KMS-11 (cell line): ENCODE results near the gene UPF1.
A peak's percentile ranks its signal among the peaks of the same experiment; 100 is the strongest.

Experiments used
- H2AFZ ChIP-seq: fragments of 200-600 bp; sonication (generic); 2 replicates; pipeline ENCODE4 v1.6.1; 2016; ENCODE audit warnings: antibody characterized with exemption, mixed run types, low read depth
- H3K27ac ChIP-seq: fragments of 200-600 bp; sonication (generic); 2 replicates; pipeline ENCODE4 v1.6.1; 2016; ENCODE audit warnings: mild to moderate bottlenecking, mixed run types
- H3K27me3 ChIP-seq: fragments of 200-600 bp; sonication (generic); 2 replicates; pipeline ENCODE4 v1.6.1; 2017; ENCODE audit warnings: mild to moderate bottlenecking, low read depth, mixed run types, moderate library complexity; ENCODE audit not compliant: insufficient read depth
- H3K36me3 ChIP-seq: fragments of 200-600 bp; sonication (generic); 2 replicates; pipeline ENCODE4 v1.6.1; 2017; ENCODE audit warnings: mild to moderate bottlenecking, mixed run types; ENCODE audit not compliant: insufficient read depth
- H3K4me1 ChIP-seq: fragments of 200-600 bp; sonication (generic); 2 replicates; pipeline ENCODE4 v1.6.1; 2016; ENCODE audit warnings: mild to moderate bottlenecking, low read depth, mixed run types; ENCODE audit not compliant: poor library complexity, severe bottlenecking
- H3K4me2 ChIP-seq: fragments of 200-600 bp; sonication (generic); 2 replicates; pipeline ENCODE4 v1.7.0; 2016; ENCODE audit warnings: mild to moderate bottlenecking, mixed run types
- H3K4me3 ChIP-seq: fragments of 200-600 bp; sonication (generic); IDR thresholded peaks from 2 replicates; pipeline ENCODE4 v1.6.1; 2017; ENCODE audit warnings: low read depth, low read length, mixed read lengths; ENCODE audit not compliant: insufficient read depth
- H3K79me2 ChIP-seq: fragments of 200-600 bp; sonication (generic); 2 replicates; pipeline ENCODE4 v1.6.1; 2016; ENCODE audit warnings: low read depth, mixed run types; ENCODE audit not compliant: insufficient read depth
- H3K9ac ChIP-seq: fragments of 200-600 bp; sonication (generic); 2 replicates; pipeline ENCODE4 v1.6.1; 2016; ENCODE audit warnings: mild to moderate bottlenecking, mixed run types
- H4K20me1 ChIP-seq: fragments of 200-600 bp; sonication (generic); 2 replicates; pipeline ENCODE4 v1.6.1; 2016; ENCODE audit warnings: mild to moderate bottlenecking, mixed run types; ENCODE audit not compliant: insufficient read depth
- TF ChIP-seq, protein P1 (sequence below): fragments of 200-600 bp; sonication (generic); conservative IDR thresholded peaks from 2 replicates; pipeline ENCODE4 v1.6.1; 2017; ENCODE audit warnings: low read depth, mild to moderate bottlenecking, antibody characterized with exemption, low read length, moderate library complexity, mixed read lengths

The UPF1 gene

DNA sequence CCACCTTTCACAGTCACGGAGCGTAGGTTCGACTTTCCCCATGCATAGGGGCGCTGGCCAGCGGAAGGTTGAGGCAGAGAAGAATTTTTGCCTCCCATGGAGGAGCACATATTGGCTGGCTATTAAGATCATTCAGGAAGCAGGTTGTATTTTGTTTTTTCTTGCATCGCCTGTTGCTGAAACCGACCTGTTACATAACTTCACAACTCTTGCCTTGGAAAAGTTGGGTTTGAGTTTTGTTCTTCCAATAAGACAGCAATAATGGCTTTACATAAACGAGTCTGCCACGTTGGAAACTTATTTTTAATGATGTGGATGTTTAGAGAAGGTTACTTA is 1.4 kb downstream of the UPF1 start:
- peak overlapping the region; percentile 96 for H3K4me2 ChIP-seq
- H3K27ac ChIP-seq = peak overlapping the region; percentile 51; the same call in 1 of the 2 replicates
- peaks cover 62% of the 10 kb centered on the region for H3K79me2 ChIP-seq
- TF ChIP-seq, protein P1, sequence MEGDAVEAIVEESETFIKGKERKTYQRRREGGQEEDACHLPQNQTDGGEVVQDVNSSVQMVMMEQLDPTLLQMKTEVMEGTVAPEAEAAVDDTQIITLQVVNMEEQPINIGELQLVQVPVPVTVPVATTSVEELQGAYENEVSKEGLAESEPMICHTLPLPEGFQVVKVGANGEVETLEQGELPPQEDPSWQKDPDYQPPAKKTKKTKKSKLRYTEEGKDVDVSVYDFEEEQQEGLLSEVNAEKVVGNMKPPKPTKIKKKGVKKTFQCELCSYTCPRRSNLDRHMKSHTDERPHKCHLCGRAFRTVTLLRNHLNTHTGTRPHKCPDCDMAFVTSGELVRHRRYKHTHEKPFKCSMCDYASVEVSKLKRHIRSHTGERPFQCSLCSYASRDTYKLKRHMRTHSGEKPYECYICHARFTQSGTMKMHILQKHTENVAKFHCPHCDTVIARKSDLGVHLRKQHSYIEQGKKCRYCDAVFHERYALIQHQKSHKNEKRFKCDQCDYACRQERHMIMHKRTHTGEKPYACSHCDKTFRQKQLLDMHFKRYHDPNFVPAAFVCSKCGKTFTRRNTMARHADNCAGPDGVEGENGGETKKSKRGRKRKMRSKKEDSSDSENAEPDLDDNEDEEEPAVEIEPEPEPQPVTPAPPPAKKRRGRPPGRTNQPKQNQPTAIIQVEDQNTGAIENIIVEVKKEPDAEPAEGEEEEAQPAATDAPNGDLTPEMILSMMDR = no peak
- peaks cover 51% of the 10 kb centered on the region for H4K20me1 ChIP-seq
- peaks cover 49% of the 10 kb centered on the region for H3K4me1 ChIP-seq
- H2AFZ ChIP-seq = no peak overlapping the region
- H3K9ac ChIP-seq = peak overlapping the region; percentile 95
- H3K36me3 ChIP-seq = 0 out of 2 replicates have a peak, but pooled peaks cover 8% of the 10 kb centered on the region
- no peaks in the 10 kb centered on the region for H3K27me3 ChIP-seq
- H3K4me3 ChIP-seq = no peak overlapping the region

DNA sequence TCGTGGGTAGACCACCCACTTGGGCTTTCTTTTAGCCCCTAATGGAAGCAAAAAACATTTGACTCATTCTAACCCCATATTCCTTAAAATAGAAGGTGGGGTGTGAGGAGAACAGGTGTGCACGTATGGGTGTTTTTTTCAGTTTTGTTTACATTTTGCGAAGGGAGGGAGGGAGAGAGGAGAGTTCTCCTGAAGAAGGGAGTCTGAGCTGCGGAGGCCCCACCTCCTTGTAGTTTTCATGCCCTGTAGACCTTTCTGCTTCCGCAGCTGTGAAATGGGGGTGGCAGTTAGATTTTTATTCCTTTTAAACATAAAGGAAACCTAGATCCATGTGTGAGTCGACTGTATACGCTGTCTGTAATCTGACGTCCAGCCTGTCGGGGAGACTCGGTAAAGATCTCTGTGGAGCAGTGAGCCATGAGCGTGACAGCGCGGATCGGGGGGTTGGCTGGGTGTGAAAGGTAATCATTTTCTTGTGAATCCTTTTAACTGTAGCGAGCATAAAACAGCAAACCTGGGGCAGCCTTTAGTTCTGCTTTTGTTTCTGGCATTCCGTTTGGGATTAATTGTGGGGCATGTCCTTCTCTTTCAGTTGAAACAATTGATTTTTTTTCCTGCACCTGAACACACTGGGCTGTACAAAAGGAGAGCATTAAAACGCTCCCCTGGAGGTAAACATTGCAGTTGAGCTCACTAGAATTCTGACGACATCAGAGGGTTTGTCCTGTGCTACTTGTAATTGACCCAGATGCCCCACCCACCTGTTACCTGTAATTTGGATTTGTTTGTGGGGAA is 2.3 kb downstream of the UPF1 start:
- Histone ChIP-seq H3K79me2 (peaks cover 68% of the 10 kb centered on the region), H3K4me1 (peaks cover 58% of the 10 kb centered on the region), H2AFZ (no peak overlapping the region), H3K27me3 (no peaks in the 10 kb centered on the region), H4K20me1 (peaks cover 57% of the 10 kb centered on the region), H3K4me3 (no peak overlapping the region), H3K36me3 (0 out of 2 replicates have a peak, but pooled peaks cover 8% of the 10 kb centered on the region), H3K9ac (no peak overlapping the region), H3K27ac (no peak overlapping the region), H3K4me2 (peak overlapping the region; percentile 96)
- TF ChIP-seq, protein P1 = no peak

DNA sequence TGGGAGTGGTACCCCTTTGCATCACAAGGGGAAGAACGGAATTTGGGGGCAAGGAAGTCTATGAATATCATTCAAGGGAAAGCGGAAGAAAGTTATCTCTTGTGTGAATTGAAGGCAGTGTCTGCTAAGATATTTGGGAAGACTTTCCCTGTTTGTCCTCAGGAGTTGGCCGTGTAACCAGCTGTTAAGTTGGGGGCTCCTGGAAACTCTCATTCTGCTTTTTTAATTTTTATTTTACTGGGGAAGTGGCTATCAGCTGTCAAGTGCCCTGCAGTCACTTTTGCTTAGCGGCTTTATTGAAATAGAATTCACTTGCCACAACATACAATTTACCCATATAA is 2.9 kb downstream of the UPF1 start:
- H3K4me3 ChIP-seq = no peak overlapping the region
- H3K27ac ChIP-seq = no peak overlapping the region
- peaks cover 73% of the 10 kb centered on the region for H3K79me2 ChIP-seq
- no peaks in the 10 kb centered on the region for H3K27me3 ChIP-seq
- H3K4me1 ChIP-seq = peaks cover 64% of the 10 kb centered on the region
- H3K4me2 ChIP-seq = peak overlapping the region; percentile 96; the same call in 1 of the 2 replicates
- no peak overlapping the region for H3K9ac ChIP-seq
- peaks cover 59% of the 10 kb centered on the region for H4K20me1 ChIP-seq
- TF ChIP-seq, protein P1 = no peak
- H2AFZ ChIP-seq = no peak overlapping the region
- H3K36me3 ChIP-seq = 0 out of 2 replicates have a peak, but pooled peaks cover 8% of the 10 kb centered on the region

DNA sequence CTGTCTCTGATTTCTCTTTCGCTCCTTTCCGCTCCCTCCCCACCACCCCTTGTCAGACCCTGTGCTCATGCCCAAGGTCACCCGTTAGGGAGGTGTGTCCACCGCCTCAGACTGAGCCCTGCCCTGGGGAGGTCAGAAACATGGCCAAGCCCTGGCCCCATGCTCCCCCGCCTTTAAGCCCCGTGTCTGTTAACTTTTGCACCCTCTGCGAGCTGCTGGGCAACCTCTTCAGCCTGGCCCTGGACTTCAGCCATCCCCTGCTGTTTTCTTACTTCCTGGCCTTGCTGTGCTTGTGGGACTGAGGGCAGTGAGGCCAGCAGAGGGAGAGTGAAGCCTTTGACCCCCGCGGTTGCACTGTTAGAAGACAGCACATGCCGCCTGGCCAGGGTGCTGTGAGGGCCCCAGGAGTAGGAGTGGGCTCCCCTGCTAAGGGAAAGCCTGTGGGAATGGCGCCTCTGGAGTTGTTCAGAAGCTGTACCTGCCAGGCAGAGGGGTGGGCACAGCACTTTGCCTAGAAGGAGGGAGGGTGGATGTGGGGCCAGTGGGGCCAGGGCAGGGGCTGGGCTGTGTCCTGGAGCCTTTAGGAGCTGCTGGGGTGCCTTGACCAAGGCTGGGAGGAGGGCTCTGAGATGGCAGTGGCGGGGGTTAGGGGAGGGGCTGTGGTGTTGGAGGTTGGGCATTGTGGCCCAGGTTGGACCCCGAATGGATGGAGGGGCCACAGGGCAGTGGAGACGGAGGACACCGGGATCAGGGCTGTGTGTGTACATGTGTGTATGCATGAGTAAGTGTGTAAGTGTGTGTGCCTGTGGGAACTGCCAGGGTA is 7.9 kb downstream of the UPF1 start:
- H4K20me1 ChIP-seq = peaks cover 69% of the 10 kb centered on the region
- peak overlapping the region; percentile 75 for H3K27ac ChIP-seq
- no peak overlapping the region for H3K4me3 ChIP-seq
- H2AFZ ChIP-seq = no peak overlapping the region
- peak overlapping the region; percentile 79 for H3K4me2 ChIP-seq
- H3K36me3 ChIP-seq = 0 out of 2 replicates have a peak, but pooled peaks cover 4% of the 10 kb centered on the region
- H3K4me1 ChIP-seq = peaks cover 99% of the 10 kb centered on the region
- peak overlapping the region; percentile 14; the same call in 1 of the 2 replicates for H3K9ac ChIP-seq
- H3K79me2 ChIP-seq = peaks cover 86% of the 10 kb centered on the region
- no peaks in the 10 kb centered on the region for H3K27me3 ChIP-seq
- TF ChIP-seq, protein P1 = no peak
